ENCODE measurements around the gene RAB20.

GRCh38 chr13:110582421-110582954, 21.0 kb upstream of the RAB20 start:
- TF ChIP-seq CTCF (IDR thresholded peaks at IDR 0.05) (no peak), EP300 (IDR thresholded peaks at IDR 0.05) (no peak)
